CD4-positive, alpha-beta T cell treated with Interleukin-17A for 1 hour (primary cell): ENCODE data around the gene PFN3.
A peak's percentile ranks its signal among the peaks of the same experiment; 100 is the strongest.
"Not testable (repeated sequence)": the region's sequence is repeated elsewhere in the genome, so short reads cannot be mapped to it uniquely, and the experiment has no call there.

Experiments used
- DNase-seq: peaks from one replicate; pipeline ENCODE4 v3.0.0-alpha.2; 2020

The PFN3 gene

DNA sequence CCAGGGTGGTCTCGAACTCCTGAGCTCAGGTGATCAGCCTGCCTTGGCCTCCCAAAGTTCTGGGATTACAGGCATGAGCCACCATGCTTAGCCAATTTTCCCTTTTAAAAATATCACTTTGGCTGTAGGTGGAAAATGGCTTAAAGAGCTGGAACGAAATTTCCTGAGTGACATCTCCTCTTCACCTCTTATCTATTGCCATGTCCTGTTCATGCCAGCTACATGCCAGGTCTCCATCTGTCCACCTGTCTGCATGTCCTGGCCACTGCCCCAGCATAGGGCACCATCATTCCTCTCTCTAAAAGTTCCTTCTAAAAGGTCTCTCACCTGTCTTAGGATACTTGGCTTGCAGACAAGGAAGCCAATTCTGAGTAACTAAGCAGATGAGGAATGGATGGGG, 23.2 kb upstream of the PFN3 start:
- no peak for DNase-seq

DNA sequence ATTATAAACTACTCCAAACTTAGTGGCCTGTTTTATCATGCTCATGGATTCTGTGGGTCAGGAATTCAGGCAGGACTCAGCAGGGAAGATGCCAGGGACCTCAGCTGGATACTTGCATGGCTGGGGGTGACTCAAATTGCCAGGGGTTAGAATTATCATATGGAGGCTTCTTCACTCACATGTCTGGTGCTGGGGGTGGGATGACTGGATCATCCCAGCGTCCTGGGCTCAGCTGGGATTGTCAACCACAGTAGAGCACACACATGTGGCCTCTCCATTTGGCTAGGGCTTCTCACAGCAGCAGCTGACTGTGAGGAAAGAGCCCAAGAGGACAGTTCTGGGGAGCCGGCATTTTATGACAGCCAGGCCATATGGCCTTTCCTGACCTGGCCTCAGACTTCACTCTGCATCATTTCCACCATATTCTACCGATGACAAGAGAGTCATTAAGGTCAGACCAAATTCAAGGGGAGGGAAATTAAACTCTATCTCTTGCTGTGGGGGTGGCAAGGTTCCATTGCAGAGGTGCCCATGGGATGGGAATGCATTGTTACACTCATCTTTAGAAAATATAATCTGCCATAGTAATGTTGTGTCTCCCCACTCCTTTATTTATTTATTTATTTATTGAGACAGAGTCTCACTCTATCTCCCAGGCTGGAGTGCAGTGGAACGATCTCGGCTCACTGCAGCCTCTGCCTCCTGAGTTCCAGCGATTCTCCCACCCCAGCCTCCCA, 20.8 kb upstream of the PFN3 start:
- DNase-seq, result no peak

DNA sequence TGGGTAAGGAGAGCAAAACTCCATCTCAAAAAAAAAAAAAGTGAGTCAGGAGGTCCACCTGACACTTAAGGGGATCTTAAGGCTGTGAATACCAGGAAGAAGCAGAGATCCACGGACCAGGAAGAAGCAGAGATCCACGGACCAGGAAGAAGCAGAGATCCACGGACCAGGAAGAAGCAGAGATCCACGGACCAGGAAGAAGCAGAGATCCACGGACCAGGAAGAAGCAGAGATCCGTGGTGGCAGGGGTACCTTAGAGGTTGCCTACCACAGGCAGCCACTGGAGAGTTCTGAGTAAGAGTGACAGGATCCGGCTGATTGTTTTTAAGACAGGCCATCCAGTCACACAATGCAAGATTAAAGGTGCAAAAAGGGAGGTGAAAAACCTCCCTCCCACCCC, 20.0 kb upstream of the PFN3 start:
- not testable (repeated sequence) for DNase-seq

DNA sequence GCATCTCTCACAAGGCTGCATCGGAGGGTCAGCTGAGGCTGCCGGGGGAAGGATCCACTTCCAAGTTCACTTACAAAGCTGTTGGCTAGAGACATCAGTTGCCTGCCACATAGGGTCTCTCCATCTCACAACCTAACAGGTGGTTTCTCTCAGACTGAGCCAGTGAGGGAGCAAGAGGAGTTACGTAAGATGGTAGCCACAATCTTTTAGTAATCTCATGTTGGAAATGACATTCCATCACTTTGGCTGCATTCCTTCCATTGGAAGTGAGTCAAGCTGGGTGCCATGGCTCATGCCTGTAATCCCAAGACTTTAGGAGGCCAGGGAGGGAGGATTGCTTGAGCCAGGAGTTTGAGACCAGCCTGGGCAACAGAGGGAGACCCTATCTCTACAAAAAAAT, 18.6 kb upstream of the PFN3 start:
- DNase-seq, result no peak

DNA sequence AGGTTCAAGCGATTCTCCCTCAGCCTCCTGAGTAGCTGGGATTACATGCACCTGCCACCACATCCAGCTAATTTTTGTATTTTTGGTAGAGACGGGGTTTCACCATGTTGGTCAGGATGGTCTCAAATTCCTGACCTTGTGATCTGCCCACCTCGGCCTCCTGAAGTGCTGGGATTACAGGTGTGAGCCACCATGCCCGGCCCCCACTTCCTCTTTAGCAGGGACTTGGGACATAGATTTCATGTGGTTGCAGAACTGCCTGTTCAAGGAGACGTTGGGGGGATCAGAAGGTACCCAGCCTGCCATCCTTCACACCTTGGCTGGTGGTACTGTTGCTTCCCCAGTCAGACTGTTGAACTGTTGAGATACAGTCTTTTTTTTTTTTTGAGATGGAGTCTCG, 16.6 kb upstream of the PFN3 start:
- DNase-seq, result not testable (repeated sequence)

DNA sequence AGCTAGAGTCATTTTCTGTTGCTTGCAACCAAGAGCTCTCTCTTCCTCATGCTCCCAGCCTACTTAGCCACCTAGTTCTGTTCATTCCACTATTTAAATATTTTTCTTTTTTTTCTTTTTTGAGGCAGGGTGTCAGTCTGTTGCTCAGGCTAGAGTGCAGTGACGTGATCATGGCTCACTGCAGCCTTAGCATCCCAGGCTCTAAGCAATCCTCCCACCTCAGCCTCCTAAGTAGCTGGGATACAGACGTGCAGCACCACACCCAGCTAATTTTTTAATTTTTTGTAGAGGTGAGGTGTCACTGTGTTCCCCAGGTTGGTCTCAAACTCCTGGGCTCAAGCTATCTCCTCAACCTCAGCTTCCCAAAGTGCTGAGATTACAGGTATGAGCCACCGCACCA, 14.0 kb upstream of the PFN3 start:
- no peak for DNase-seq

DNA sequence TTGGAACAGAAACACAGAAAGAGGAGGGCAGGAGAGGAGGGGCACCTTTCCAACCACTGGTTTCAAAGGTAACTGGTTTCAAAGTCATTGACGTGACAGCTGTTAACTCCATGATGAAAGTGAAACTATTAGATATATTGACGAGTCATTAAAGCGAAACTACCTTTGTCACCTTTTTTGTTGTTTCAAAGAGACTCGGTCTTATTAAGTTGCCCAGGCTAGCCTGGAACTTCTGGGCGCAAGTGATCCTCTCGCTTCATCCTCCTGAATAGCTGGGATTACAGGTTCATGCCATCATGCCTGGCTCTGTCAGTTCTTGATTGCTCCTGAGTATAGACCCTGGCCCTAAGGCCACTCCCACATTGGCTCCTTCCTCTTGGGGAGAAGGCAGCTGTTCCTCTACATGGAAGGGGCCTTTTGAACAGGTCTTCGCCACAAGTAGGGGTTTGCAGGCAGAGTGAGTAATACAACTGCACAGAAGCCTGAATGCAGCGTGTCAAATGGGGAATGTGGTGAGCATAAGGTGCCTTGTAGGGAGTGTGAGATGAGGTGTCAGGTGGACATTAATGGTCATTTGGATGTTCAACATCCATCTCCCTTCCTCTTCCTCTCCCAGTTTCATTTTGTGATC, 12.3 kb upstream of the PFN3 start:
- DNase-seq, result peak; percentile 78

DNA sequence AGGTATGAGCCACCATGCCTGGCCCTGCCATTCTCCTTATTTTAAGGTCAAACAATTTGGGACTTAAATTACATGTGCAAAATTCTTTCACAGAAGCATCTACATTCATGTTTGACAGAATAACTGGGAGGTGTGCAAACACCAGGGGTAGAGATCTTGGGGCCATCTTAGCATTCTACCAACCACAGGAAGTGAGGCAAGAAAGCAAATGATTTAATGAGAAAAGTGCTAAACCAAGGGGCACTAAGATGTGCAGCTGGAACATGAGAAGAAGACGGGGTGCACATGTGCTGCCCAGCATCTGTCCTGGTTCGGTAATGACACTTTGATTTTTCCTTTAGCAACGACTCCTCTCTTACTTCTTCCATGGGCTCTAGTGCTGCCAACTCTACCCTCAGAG, 10.1 kb upstream of the PFN3 start:
- DNase-seq, result peak; percentile 38

DNA sequence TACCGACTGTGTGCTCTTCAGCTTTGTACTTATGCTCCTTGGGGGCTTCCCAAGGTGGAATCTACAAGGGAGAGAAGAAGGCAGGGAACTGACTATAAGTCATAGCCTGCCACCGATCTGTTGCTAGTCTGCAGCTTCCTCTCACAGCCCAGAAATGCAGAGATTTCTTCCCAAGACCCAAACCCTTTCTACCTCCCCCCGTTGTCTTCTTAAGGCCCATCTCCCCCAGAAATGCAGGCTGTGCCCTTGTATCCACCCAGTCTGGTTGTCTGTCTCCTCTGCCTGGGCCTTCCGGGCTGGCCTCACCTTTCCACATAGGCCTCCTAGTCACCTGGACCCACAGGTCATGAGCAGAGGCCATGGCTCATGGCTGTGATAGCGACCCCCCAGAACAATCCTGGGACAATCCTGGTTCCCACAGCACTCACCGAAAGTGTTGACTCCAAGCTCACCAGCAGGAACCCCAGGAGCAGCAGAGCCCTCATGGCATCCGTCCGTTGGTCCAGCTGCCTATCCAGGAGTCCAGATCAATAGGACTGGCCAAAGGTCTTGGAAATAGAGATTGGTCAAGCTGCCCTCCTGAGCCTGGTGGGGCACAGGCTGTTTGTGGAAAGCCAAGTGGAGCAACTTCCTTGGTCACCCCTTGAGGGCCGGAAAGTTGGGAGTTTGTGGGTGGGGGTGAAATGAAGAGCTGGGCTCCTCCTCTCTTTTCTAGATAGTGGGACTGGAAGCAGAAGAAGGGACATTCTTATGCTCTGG, 8.8 kb upstream of the PFN3 start, which contains the start of gene F12:
Gene F12, minus strand, starts transcription at position 522 of the 759 bp plus-strand sequence. Its CDS starts 37 bp downstream, at position 485.
- DNase-seq, result no peak

DNA sequence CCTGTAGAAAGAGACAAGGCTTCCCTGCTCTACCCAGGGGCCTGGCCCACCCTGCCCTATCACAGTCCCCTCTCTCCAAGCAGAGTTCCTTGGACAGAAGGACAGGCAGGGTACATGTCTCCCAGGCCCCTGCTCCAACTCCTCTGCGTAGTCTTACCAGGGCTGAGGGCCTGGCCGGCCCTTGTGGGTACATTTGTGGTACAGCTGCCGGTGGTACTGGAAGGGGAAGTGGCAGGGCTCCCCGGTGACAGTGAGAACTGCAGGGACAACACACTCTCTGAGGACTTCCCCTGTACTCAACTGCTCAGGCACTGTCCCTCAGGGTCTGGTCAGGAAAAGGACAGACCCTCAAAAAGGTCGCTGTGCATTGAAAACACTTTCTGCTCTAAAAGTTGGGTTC, 5.3 kb upstream of the PFN3 start:
- DNase-seq, result peak; percentile 42

DNA sequence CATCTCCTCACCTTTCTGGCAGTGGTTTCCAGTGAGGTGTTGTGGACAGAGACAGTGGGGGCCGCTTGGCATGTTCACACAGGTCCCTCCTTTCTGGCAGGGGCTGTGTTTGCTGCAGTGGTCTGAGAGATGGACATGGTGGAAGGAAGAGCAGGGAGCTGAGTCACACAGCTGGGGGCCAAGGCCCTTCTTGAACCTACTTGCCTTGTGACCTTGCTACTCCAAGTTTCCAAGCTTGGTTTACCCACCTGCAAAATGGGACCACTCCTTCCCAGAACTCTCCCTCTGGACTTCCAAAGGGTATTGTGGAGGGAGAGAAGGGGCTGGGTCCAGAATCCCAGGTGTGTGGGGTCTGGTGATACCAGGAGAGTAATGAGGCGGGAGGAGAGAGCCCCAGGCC, 4.9 kb upstream of the PFN3 start:
- DNase-seq, result no peak

DNA sequence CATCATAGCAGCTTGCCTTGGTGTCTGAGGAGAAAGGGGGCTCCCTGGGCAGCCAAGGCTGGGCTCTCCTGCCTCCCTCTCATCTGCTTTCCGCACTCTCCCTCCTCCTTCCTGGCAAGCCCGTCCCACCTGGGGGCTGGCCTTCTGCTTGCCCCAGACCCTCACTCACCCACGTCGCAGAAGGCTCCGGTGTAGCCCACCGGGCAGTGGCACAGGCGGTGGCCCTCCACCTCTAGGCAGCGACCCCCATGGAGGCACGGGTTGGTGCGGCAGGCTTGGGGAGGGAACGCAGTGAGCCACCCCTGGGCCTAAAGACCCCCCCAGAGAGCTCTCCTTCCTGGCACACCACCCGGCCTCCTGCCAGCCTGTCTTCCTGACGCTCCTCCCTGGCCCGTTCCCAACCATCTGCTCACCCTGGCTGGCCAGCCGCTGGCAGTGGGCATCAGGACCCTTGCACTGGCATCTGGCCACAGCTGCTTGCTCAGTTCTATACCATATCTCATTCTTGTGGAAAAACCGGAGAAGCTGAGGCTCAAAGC, 4.2 kb upstream of the PFN3 start:
- no peak for DNase-seq

DNA sequence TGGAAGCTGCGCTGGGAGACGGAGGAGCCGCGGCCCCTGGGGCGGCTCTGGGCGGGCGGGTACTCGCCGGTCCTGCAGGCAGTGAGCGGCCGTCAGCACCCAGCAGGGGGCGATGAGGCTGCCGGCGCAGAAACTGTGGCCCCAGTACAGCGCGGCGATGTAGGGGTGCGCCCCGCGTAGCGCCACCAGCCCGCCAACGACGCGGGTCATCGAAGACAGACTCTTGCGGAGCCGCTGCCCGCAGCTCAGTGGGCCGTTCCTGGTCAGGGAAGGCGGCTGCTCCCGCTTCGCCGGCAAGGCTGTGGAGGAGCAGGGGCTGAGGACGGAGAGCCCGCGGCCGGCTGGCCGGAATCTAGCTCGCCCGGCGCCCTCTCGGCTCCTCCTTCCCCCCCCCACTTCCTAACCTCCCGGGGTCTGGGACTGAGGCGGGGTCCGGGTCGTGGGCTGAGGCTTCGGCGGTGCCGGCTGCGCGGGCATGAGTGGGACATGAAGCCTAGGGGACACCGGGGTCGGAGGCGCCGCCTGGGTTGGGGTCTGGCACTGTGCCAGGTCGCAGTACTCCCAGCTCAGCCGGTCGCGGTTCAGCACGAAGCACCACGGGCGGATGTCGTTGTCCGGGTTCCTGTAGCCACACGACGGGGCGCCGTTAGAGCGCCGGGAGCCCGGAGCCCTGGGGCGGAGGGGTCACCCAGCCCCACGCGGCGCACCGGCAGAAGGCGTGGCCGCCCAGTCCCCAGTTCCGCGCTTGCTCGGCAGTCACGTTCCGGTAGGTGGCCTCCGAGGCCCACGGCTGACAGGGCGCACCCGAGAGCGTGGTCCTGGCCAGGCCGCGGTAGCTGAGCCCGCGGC, 3.6 kb upstream of the PFN3 start:
- DNase-seq, result peak; percentile 91

DNA sequence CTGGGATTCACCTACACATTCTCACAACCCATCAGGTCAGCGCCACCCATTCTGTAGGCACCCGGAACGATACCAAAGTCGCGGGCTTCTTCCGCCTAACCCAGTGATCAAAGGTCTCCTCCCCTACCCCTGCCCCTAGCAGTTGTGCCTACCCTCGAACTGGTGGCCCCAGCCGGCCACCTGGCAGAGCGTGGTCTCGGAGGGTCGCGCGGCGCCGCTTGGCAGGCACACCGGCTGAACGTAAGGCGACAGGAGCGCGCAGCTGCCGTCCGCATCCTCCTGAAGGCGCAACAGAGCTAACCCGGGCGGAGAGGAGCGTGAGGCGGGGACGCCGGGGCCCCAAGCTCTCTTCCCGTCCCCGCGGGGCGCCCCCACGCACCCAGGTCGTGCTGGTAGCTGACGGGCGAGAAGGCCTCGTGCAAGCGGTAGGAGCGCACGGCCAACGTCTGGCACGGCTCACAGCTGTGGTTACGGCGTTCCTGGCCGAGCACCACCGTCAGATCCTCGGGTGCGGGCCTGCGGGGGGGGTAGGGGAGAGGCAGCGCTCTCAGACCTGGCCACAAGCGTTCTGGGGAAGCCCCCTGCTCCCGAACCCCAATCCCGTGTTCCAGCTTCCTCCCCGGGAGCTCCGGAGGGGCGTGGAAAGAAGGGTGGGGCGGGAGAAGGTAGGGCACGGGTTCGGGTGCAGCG, 2.8 kb upstream of the PFN3 start:
- peak; percentile 66 for DNase-seq

DNA sequence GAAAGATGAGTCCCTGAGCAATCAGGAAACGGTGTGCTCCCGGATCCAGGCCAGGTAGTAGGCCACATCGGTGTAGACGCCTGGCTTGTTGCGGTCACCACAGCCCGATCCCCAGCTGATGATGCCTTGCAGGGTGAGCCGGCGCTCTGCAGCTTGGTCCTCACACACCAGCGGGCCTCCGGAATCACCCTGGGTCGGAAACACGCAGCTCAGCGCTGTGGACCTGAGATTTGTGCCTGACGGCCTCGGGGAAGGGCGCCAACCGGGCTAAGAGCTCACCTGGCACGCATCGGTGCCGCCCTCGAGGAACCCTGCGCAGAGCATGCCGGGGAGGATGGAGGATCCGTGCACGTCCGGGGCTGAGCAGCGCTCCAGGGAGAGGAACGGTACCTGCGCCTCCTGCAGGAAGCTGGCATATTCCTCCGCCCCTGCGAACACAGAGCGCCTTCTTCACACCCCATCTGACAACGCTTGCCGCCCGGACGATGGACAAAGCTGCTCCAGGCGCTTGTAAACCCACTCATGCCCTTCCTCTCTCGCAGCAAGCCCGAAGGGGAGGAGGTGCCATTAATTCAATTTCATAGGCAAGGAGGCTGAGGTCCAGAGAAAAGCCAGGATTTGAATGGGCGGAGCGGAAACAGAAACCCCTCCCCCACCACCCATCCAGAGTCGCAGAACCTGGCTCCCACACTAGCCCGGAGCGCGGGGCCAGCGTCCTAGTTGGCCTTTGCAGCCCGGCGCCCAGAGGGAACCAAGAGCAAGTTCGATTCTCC, 2.0 kb upstream of the PFN3 start:
- DNase-seq, result peak; percentile 77

DNA sequence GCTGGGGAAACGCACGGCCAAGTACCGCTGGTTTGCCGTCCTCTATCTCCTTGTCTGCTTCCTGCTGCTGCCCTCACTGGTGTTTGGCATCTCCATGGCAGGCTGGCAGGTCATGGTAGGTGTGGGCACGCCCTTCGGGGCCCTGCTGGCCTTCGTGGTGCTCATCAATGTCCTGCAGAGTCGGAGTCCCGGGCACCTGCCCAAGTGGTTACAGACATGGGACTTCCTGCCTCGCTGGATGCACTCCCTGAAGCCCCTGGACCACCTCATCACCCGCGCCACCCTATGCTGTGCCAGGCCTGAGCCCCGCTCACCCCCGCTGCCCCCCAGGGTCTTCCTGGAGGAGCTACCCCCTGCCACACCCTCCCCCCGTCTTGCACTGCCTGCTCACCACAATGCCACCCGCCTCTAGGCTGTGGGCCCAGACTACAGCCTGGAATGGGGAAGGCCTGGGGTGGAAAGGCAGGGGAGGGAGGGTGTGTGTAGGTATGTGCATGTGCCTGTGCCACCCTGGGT, 2.5 kb downstream of the PFN3 start:
- no peak for DNase-seq

DNA sequence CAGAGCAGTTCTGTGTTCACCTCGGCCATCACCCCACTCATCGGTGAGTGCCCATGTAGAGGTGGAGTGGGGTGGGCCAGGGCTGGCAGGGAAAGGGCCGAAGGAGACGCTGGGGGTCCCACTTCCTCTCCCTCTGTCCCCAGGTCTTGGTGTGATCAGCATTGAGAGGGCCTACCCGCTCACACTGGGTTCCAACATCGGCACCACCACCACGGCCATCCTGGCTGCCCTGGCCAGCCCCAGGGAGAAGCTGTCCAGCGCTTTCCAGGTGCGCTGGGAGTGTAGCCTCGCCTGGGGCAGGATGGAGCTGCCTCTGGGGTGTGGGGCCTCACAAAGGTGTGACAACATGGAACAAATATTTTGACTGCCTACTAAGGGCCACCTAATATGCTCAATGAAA, 3.7 kb downstream of the PFN3 start:
- DNase-seq, result no peak

DNA sequence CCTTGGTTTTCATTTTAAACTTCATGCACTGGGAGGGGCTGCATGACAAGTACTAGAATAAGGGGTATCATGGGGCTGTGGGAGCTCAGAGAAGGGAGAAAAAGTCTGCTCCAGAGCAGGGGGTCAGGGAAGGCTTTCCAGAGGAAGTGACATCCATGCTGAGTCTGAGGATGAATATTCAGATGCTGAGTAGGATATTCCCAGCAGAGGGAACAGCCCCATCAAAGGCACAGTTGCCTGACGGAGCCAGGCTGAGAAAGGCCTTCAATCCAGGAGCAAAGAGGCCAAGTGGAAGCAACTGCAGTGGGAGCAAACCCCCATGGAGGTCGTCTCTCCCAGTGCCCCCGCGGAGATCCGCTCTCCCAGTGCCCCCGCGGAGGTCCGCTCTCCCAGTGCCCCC, 4.4 kb downstream of the PFN3 start:
- DNase-seq, result no peak

DNA sequence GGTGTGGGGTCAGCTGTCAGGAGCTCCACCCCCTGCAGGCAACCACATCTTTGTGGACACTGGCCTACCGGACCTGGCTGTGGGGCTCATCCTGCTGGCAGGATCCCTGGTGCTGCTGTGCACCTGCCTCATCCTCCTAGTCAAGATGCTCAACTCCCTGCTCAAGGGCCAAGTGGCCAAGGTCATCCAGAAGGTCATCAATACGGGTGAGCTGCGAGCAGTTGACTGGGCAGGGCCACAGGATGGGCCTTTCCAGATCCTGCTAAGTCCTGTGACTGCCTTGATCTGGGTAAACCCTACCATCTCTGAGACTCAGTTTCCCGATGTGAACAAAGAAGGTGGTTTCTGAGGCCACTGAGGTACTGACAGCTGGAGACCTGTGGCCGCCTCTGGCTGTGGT, 6.5 kb downstream of the PFN3 start:
- DNase-seq, result no peak

DNA sequence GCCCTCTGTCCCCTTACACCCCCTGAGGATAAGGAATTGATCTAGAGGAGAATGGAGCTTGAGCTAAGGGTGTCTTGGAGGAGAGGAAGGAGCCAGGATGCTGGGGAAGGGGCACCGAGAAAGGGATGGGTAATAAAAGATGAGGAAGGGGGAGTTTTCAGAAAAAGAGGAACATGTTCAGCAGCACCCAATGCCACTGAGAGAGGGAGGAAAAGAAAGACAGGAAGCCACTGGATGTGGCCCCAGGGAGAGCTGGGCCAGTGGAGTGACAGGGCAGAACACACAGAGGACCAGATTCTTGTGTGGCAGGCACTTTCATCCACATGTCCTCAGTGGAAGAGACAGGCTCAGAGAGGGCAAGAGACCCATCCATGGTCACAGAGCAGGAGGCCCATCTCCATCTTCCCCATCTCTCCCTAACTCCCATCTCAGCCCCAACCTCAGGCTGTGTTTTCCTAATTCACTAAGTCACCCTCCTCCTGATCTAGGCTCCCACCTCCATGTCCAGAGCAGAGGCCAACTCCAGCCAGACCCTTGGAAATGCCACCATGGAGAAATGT, 7.2 kb downstream of the PFN3 start:
- no peak for DNase-seq

DNA sequence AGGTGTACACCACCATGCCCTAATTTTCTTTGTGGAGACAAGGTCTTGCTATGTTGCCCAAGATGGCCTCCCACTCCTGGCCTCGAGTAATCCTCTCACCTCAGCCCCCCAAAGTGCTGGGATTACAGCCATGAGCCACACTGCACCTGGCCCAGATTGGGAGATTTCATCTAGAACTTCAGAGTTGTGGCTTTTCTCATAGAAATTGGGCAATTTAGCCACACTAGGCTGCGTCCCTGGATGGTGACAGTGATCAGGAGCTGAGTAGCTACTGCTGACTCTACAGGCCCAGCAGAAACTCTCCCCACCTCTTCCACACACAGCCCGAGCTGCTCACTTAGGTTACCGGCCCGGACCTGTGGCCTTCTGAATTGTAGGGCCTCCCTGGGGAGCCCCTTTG, 7.7 kb downstream of the PFN3 start:
- DNase-seq, result no peak
